Measurements from ENCODE around the gene CRYL1. TPM values are rescaled to one million over a fixed set of nuclear protein-coding genes. Genes with fewer than 3 reads are reported as not detected.
A peak's percentile ranks its signal among the peaks of the same experiment; 100 is the strongest.

The CRYL1 gene
- total and polyA plus RNA-seq, 2 of the 13 experiments (the other 11 are each of a cell fraction or from before 2014, with no cell fraction given) = 57.2 to 115 TPM

- TF ChIP-seq HNF1B (CRISPR knock-in tag; IDR thresholded peaks at IDR 0.05) (0 out of 2 replicates have a peak, but pooled peaks have one; percentile 44), ZNF263 (CRISPR knock-in tag; IDR thresholded peaks at IDR 0.05) (no peak; the same call in 1 of the 2 replicates), CENPT (CRISPR knock-in tag; IDR thresholded peaks at IDR 0.05; ENCODE audit: low read depth) (peak; percentile 33; the same call in 1 of the 2 replicates), FUBP1 (CRISPR knock-in tag; IDR thresholded peaks at IDR 0.05; ENCODE audit: borderline replicate concordance) (no peak), GATA4 (IDR thresholded peaks at IDR 0.05; ENCODE audit: borderline replicate concordance, low read depth) (0 out of 2 replicates have a peak, but pooled peaks have one; percentile 19), DZIP1 (CRISPR knock-in tag; IDR thresholded peaks at IDR 0.05) (no peak), GPN1 (CRISPR knock-in tag; IDR thresholded peaks at IDR 0.05; ENCODE audit: borderline replicate concordance) (no peak), MXD3 (CRISPR knock-in tag; IDR thresholded peaks at IDR 0.05) (peak; percentile 23; the same call in 1 of the 2 replicates), TEF (CRISPR knock-in tag; IDR thresholded peaks at IDR 0.05) (no peak), ZNF768 (CRISPR knock-in tag; IDR thresholded peaks at IDR 0.05) (no peak; the same call in 1 of the 2 replicates), POLR2A (IDR thresholded peaks at IDR 0.05; ENCODE audit: insufficient read depth in 1 of 2, low read depth in 2 of 2, low read length in 2 of 2) (peak; percentile 51 to 72), ZNF709 (CRISPR knock-in tag; IDR thresholded peaks at IDR 0.05) (0 out of 2 replicates have a peak, but pooled peaks have one; percentile 72), LBX2 (CRISPR knock-in tag; IDR thresholded peaks at IDR 0.05; ENCODE audit: borderline replicate concordance) (0 out of 2 replicates have a peak, but pooled peaks have one; percentile 45), GTF3A (CRISPR knock-in tag; conservative IDR thresholded peaks at IDR 0.05) (no peak), ZNF75D (CRISPR knock-in tag; IDR thresholded peaks at IDR 0.05; ENCODE audit: borderline replicate concordance) (no peak), RXRB (CRISPR knock-in tag; IDR thresholded peaks at IDR 0.05; ENCODE audit: borderline replicate concordance) (no peak), MTF2 (CRISPR knock-in tag; IDR thresholded peaks at IDR 0.05; ENCODE audit: borderline replicate concordance) (peak; percentile 58; the same call in 1 of the 2 replicates), ZNF775 (CRISPR knock-in tag; IDR thresholded peaks at IDR 0.05; ENCODE audit: borderline replicate concordance) (no peak), ZNF724P (CRISPR knock-in tag; IDR thresholded peaks at IDR 0.05; ENCODE audit: borderline replicate concordance) (0 out of 2 replicates have a peak, but pooled peaks have one; percentile 13), KLF11 (CRISPR knock-in tag; IDR thresholded peaks at IDR 0.05) (no peak)
Measured at GRCh38 chr13:20525601-20526544, at the start of gene CRYL1 (continued).

Measured in HepG2 (cell line).